GM12872 (cell line): ENCODE data around the gene CD1B.

Experiments used
- CTCF ChIP-seq: IDR thresholded peaks from 3 replicates; pipeline ENCODE4 v1.5.1; 2011; ENCODE audit warnings: low read depth, mild to moderate bottlenecking, low read length, moderate library complexity; ENCODE audit not compliant: insufficient read depth

CD1B gene

GRCh38 chr1:158323866-158324265 lies 7.5 kb downstream of the CD1B start:
- TF ChIP-seq CTCF: no peak

- TF ChIP-seq CTCF: no peak
Measured at GRCh38 chr1:158311066-158311465, 20.3 kb downstream of the CD1B start.

DNA sequence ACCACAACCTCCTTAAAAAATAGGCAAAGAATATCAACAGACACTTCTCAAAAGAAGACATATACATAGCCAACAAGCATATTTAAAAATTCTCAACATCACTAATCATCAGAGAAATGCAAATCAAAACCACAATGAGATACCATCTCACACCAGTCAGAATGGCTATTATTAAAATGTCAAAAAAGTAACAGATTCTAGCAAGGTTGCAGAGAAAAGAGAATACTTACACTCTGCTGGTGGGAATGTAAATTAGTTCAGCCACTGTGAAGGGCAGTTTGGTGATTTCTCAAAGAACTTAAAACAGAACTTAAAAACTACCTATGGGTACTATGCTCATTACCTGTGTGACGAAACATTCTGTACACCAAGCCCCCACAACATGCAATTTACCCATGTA lies 20.7 kb downstream of the CD1B start:
- no peak for TF ChIP-seq CTCF

DNA sequence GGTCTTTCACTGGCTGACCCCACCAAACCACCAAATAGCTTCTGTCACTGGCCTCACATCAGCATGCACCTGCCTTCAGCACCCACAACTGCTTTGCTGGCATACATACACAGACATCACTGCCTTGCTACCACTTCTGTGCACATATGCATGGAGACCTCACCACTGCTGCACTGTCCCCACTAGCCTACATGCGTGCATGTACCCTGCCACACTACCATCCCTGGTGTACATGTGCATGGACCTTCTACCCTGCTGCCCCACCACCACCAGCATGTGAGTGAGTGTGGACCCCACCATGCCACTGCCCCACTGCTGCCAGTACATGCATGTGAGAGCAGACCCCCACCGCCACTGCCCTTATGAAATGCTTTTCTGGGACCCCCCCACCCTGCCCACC lies 35.5 kb downstream of the CD1B start:
- no peak for TF ChIP-seq CTCF

DNA sequence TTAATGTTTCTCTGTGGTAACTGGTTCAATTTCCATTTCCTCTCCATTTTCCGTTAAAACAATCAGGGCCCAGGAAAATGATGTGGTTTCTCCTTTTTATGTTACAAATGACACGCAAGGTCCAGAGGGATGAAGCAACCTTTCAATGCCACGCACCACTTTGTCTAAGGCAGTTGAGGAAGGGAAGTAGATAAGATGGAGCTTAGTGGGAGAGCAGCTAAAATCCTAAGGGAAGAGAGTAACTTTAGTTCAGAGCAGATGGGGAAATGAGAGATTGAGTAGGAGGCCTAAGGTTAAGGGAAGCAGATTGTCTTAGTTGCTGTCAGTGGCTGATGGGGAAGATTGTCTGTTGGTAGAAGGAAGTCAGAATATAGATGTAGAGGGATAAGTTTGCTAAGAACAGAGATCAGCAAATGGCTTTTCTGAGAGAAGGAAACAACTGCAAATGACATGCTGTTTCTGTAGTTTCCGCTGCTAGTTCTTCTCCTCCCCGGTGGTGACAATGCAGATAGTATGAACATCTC lies 40.9 kb downstream of the CD1B start:
- no peak for TF ChIP-seq CTCF

GRCh38 chr1:158289811-158290210 lies 41.5 kb downstream of the CD1B start, which contains the start of gene CD1C:
Gene CD1C (plus strand): TSS chr1:158289923. CDS start chr1:158290065, 142 bp downstream.
- TF ChIP-seq CTCF: no peak

DNA sequence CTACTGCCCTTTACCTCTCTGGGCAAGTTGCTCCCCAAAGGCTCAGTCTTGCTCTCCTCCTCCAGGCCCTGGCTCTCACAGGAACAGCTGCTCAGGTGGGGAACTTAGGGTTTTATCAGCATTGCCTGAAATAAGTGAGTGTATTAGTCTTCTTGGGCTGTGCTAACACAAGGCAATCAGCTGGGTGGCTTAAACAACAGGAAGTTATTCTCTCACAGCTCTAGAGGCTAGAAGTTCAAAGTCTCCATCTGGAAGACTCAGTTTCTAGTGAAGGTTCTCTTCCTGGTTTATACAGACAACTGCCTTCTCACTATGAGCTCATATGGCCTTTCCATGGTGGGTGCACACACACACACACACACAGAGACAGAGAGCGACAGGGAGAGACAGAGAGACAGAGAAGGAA lies 44.4 kb downstream of the CD1B start:
- TF ChIP-seq CTCF: no peak
